GM19324 (cell line): ENCODE results near the gene MAGI2.
"Not testable (repeated sequence)": the region's sequence is repeated elsewhere in the genome, so short reads cannot be mapped to it uniquely, and the experiment has no call there.

Experiments
- ATAC-seq: cut with Tn5 transposase; IDR thresholded peaks from one replicate; pipeline ENCODE4 v1.9.1; 2021; ENCODE audit warnings: mild to moderate bottlenecking, moderate library complexity; ENCODE audit not compliant: unreplicated experiment, low FRiP score

The MAGI2 gene

DNA sequence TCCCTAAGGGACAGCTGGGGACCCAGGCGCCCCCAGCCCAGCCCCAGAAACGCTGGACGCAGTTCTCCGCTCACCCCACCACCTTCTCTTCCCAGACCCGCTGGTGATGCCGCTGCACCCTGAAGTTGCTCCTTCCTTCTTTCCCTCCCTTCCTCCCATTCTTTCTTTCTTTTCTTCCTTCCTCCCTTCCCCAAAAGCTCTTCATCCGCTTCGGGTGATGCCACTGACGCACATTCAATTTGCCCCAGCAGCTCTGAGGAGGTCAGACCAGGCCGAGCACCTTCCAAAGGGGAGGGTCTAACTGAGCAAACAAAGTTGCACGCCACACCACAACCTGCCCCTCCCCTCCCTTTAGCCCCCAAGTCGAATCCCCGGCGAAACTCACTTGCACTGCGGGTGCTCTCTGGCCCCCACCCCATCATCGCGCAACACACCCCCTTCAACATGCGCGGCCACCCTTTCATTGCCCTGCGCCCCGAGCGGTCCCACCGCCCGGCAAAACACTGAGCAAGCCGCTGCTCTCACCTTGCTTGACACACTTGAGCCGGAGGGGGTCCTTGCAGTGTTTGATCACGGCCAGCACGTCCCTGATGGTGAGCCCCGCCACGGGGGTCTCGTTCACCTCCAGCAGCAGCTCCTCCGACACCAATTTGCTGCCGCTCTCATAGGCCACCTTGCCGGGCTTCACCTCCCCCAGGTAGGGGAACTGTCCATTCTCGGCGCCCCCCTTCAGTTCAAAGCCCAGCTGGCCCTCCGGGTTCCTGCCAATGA, 787 bp downstream of the MAGI2 start:
- no peak for ATAC-seq

DNA sequence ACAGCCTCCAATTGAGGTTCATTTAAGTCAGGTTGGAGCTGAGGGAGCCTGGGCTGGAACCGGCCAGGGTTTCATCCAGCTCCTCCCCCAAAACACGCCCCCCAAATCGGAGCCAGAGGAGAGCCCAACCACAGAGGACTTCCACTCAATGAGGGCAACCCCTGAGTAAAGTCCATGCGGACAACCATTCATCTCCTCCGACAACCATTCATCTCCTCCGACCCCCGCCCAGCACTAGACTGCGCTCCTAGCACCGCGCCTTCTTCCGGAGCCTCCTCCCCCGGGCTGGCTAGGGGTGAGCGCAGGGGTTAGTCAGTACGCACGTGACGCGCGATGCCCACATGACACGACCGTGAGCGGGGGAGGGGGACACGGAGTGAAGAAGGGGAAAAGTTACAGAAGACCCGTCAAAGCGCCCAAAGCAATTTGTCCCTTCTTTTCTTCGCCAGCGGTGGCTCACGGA, 1.4 kb downstream of the MAGI2 start:
- no peak for ATAC-seq

DNA sequence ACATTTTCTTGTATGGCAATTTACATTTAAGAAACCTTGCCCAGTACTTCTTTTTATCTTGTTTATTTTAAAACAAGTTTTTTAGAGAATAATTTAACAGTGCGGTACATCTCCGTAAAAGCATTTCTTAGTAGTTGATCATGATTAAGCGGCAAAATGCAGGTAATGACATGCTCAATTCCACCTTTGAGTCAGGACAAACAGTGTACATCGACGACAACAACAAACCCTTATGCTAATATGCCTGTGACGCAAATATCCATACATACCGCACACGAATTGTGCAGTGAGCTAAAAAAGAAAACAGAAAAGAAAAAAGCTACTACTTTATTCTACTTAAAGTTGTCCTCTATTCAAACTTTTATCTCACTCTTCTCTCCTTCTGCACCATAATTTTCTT, 1.9 kb downstream of the MAGI2 start:
- ATAC-seq, result no peak

DNA sequence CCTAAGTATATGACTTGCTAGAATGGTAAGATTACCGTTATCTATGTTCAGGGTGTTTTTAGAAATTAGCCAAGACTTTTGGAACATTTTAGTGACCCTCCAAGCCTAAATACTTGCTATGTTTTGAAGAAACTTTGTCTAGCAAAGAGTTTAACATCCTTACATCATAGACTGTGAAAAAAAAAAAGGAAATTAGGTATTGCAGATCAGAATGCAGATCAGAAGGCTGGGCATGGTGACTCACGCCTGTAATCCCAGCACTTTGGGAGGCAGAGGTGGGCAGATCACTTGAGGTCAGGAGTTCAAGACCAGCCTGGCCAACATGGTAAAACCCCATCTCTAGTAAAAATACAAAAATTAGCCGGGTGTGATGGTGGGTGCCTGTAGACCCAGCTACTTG, 10.7 kb downstream of the MAGI2 start:
- ATAC-seq, result not testable (repeated sequence)

DNA sequence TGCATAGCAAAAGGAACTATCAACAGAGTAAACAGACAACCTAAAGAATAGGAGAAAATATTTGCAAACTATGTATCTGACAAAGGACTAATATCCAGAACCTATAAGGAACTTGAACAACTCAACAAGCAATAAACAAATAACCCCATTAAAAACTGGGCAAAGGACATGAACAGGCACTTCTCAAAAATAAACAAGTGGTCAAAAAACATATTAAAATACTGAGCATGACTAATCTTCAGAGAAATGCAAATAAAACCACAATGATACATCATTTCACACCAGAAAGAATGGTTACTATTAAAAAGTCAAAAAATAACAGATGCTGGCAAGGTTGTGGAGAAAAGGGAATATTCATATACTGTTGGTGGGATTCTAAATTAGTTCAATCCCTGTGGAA, 17.1 kb downstream of the MAGI2 start:
- ATAC-seq, result no peak

DNA sequence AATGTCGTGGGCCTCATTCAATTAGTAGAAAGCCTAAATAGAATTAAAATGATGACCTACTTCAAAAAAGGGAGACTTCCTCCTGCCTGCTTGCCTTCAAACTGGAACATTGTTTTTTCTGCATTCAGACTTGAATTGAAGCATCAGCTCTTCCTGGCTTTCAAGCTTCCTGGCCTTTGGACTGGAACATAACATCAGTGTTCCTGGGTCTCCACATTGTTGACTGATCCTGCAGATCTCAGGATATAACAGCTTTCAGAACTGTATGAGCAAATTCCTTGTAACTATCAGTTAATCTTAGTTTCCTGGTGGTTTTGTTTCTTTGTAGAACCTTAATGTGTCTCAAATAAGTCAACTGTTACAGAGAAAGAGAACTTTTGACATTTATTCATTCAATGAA, 18.6 kb downstream of the MAGI2 start:
- no peak for ATAC-seq

DNA sequence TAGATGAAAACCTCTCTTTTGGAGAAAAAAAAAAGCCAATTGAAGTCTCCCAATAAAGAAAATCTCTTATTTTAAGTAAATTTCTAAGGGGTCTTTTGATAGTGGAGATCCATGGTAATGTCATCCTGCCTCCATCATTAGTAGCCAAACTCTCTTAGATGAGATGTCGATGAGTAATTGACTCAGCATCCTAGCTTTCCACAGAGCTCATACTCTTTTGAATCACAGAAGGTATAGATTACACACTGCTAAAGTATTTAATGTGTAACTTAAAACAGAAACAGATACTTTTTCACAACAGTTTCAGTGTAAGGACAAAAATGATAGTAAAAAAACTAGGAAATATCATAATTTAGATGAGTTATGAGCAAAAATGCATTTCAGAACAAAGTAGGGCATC, 19.4 kb downstream of the MAGI2 start:
- no peak for ATAC-seq

DNA sequence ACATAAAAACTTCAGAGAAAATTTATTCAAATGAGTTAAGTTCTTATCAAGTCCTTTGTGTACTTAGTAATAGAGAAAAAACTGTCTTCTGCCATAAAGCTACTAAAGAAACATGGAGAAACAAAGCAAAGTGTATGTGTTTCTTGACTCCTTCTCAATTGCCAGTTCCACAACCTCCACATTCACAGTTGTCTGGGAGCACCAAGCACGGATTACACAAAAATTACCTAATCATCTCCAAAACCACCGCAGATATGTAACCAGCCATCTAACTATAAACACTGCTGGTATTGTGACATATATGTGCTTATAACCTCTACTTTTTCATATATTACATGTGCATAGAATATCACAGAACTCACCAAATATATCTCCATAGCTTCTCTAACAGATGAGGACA, 23.1 kb downstream of the MAGI2 start:
- no peak for ATAC-seq

DNA sequence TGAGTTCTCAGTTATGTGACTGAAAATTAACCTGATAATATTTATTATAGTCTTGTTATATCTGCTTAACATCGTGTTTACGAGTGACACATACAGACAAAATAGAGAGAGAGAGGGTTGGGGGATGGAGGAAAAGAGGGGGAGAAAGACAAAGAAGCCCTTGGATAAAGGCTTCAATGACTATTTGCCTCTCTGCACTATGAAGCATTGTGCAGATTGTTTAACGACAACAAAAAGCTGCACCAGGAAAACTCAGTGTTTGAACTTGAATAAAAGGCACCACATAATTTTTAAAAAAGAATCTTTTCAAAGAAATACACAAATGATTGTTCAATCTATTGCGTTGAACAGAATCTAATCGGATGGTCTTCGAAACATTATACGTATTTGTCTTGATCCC, 27.8 kb downstream of the MAGI2 start:
- no peak for ATAC-seq

DNA sequence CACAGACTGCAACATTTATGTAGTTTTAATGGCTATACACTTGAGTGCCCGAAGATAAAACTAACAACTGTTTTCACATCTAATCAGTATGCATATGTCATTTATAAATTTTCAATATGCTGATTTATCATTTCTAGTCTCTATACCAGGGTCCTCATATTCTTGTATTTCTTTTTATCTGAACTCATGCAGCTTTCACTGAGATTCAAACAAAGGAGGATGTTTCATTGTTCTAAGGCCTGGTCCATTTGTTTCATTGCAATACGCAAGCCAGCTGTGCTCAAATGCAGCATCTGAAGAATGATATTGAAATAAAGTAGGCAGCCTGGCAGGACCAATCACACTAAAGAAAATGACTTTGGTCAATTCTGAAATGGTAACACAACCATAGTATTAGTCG, 31.7 kb downstream of the MAGI2 start:
- no peak for ATAC-seq

DNA sequence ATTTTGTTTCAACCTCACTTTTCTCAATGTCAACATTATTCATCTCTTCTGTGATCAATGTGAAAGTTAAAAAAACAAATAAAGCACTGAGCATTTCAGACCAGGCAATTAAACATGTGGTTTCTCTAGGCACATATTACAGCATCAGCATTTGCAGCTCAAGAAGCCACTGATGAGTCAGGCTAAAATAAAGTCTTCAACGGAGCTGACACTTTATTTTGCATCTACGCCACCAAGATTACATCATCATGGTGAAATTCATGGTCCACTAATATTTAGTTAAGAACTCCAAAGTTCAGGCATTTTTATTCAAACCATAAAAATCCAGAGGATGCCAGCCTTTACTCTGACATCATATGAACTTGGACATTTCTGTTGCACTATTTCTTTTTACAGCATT, 33.0 kb downstream of the MAGI2 start:
- ATAC-seq, result no peak

DNA sequence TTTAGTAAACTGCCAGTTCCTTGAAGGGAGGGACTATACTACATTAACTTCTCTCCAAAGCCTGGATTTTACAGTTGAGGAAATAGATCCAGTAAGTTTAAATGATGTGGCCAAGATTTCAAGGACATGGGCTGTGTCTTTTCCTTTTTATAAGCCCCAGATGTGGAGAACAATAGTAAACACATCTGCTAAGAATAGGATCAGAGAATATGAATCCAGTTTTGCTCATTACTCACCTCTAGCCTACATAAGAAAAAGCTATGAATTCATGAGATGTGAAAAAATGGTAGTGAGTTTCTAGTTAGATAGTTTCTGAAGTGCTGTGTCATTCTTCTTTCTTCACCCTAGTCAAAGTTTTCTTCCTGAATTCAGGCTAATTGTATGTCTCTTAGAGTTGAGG, 38.6 kb downstream of the MAGI2 start:
- ATAC-seq, result no peak

DNA sequence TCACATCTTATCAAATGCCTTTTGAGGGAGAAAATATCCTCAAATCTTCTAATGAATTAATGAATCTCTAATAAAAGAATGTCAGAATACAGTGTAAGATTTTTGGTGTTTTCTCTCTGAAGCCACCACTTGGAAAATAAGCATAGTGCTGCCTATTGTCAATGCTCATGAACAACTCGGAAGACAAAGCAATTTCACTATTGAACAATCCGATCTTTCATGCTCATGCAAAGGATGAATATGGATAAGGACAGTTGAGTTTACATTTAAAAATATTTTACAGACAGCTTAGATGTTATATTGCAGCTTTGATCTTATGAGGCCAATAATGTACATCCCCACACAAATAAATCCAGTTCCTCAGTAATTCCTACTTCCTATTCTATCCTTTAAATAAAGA, 40.6 kb downstream of the MAGI2 start:
- ATAC-seq, result no peak

DNA sequence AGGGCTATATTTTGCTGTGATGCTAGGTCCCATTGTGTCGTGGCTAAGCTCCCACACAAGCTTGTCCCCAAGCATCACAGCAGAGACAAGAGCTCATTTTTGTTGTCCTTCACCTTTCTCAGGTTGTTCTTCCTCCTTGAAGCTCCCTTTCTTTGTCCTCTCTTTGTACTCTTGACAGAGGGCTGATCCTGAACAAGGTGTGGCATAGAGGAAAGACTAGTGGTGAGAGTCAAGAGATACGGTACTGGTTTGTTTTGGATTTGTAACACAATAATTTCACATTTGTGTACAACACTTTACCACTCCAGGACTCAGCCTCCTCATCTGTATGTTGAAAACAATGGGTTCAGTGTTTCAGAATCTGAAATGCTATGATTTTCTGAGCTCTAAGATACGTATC, 41.0 kb downstream of the MAGI2 start:
- ATAC-seq, result no peak

DNA sequence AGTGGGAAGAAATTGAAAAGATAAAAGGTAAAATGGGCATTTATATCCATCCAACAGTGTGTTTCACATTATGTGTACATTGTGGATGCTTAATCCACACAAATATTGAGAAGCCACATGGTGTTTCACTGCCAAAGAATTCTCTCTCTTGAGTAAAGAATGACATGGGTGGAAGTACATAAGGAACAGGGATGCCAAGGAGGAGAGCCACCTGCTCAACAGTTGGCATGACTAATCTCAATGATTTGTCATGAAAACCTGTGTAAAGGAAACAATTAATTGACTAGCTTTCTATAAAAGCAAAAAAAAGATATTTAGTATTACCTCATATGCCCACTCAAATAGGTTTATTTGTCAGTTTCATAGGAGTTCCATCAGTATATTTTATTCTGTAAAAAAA, 43.1 kb downstream of the MAGI2 start:
- ATAC-seq, result no peak

DNA sequence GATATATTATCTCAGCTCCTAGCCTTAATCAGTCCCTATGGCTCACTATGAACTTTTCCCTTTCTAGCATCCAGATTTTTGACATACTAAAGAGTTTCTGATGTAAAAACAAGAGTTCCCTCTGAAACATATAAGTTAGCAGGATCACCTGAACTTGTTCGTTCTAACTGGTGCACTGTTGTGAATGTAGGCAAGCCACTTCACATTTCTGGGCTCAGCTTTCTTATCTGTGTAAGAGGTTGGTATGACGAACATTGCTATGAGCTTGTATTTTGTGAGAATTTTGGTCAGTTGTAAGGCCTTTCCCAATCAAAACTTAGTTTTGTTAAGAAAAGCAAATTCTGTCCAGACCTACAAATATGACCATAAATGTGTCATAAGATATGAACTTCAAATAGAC, 46.1 kb downstream of the MAGI2 start:
- ATAC-seq, result no peak

DNA sequence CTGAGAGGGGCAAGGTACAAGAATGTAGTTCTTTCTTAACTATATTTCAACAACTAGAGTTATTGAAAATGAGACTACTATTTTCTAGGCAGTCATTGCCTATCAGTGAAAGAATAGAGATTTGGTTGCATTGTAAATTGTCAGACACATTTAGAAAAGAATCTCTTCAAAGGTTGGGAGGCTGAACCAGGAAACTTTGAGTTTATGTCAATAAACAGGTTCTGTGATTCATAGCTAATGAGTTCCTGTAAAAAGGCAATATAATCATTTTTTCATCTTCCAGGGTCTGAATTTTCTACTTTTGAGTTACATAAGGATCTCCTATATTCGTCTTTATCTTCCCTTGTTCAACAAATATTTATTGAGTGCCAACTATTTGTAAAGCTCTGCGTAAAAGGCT, 47.1 kb downstream of the MAGI2 start:
- no peak for ATAC-seq

DNA sequence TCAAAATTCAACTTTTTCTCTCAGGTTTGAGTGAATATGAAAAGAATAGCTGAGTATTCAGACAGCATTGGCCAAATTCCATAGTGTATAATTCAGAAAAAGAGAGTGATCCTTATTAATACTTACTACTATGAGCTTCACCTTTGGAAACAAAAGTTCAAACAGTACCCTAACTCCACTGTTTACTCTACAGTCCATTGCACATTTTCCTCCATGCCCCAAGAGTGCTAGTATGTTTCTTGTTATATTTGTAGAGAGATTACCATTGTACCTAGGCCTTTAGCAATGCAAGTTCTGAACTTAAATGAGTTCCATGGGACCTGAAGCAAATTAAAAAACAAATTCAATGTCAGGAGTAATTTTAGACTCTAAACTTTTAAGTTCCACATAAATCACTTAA, 48.1 kb downstream of the MAGI2 start:
- ATAC-seq, result no peak

DNA sequence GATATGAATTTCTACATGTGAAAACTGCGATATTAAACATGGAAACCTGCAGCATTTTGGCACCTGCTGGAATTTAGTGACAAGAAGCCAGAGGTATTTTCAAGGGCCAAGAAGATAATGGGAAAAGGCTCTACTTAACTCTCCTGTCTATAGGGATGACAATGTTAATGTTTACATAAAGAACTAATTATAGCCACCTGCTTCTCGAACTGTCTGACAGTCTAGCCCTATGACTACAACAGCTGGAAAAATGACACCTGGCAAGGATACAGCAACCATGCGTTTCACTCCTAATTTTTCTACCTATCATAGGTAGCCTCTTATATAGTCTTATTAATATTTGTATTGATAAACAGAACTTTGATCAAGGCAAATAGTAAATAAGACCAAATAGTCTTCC, 49.6 kb downstream of the MAGI2 start:
- ATAC-seq, result no peak

DNA sequence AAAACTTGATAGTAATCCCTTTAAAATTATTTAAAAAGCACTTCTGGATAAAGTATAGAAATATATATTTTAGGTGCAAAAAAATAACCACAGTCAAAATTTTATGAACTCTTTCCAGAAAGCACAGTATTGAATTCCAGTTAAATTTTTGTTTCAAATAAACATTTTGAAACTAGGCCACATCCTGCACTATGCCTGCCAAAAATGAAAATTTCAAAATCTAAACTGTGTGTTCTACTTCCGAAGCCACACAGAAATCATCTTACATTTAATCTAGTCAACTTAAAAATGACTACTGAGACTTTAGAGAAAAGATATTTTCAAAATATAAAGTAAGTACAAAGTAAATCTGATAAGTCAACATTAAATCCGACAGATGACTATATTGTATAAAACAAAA, 50.0 kb downstream of the MAGI2 start:
- no peak for ATAC-seq

DNA sequence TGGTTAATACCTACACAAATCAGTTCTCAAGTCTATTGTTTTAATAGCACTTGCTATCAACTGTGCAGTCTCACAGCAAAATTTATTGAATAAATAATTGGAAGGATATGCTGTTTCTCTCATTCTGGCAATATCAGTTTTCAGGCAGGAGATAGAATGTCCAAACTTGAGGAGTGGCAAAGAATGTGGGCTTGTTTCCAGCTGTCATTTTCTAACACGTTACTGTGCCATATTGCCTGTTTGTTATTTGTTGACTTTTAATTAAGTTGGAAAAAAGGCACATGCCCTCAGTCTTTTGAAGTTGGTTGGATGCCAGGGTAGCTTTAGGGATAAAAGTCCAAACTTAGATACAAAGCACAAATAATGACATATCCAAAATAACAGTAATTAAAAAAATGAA, 52.2 kb downstream of the MAGI2 start:
- no peak for ATAC-seq

DNA sequence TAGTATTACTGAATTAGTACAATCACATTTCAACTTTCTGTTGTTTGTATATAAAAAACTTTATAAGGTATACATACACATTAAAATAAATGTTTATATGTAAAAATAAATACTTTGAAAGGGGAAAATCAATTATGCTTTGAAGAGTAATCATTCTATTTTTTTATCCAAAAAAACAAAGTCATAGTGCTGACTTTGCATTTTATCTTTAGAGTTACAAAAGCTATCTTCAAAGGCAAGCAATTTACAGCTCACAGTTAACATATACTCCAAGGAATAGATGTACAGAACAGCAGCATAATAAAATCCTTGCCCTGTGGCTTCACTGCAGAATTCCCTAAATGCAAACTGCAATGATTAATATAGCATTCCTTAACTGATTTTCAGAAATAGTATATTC, 53.2 kb downstream of the MAGI2 start:
- no peak for ATAC-seq
